OCI-LY3 (cell line): Measurements from ENCODE around the gene OR10H4.
"Not testable (repeated sequence)": the region's sequence is repeated elsewhere in the genome, so short reads cannot be mapped to it uniquely, and the experiment has no call there.

Source experiments
- H2AFZ ChIP-seq: fragments of 200-600, 300-600 bp; shearing (Covaris generic); 2 replicates; pipeline ENCODE4 v1.6.0; 2014; ENCODE audit warnings: antibody characterized with exemption, low read depth, low read length
- H3K27ac ChIP-seq: fragments of 200-600, 300-600 bp; sonication (generic); 2 replicates; pipeline ENCODE4 v1.5.1; 2014; ENCODE audit warnings: mild to moderate bottlenecking, low read length, moderate library complexity, mixed read lengths
- H3K27me3 ChIP-seq: fragments of 200-600, 300-600 bp; sonication (generic); 2 replicates; pipeline ENCODE4 v1.6.1; 2014; ENCODE audit warnings: low read depth, low read length, mixed read lengths
- H3K36me3 ChIP-seq: fragments of 200-600, 300-600 bp; sonication (generic); replicated peaks from 2 replicates; pipeline ENCODE3; 2014; ENCODE audit warnings: low read depth, low read length, mixed read lengths
- H3K4me1 ChIP-seq: fragments of 300-600, 200-600 bp; sonication (generic); 2 replicates; pipeline ENCODE4 v1.6.1; 2014; ENCODE audit warnings: low read length, mixed read lengths
- H3K4me2 ChIP-seq: fragments of 200-600, 300-600 bp; sonication (generic); 2 replicates; pipeline ENCODE4 v1.6.1; 2014; ENCODE audit warnings: low read length, mixed read lengths
- H3K4me3 ChIP-seq: fragments of 300-600, 200-600 bp; sonication (generic); 2 replicates; pipeline ENCODE4 v1.5.1; 2014; ENCODE audit warnings: antibody characterized with exemption, mild to moderate bottlenecking, low read length, moderate library complexity
- H3K79me2 ChIP-seq: fragments of 300-600, 200-600 bp; shearing (Covaris generic); 2 replicates; pipeline ENCODE4 v1.6.1; 2014; ENCODE audit warnings: mild to moderate bottlenecking, low read length, mixed read lengths
- H3K9ac ChIP-seq: fragments of 300-600, 200-600 bp; shearing (Covaris generic); 2 replicates; pipeline ENCODE4 v1.6.0; 2014; ENCODE audit warnings: mild to moderate bottlenecking, low read length, moderate library complexity
- H3K9me3 ChIP-seq: fragments of 200-600, 300-600 bp; shearing (Covaris generic); 2 replicates; pipeline ENCODE4 v1.6.1; 2014; ENCODE audit warnings: low read length, mixed read lengths; ENCODE audit not compliant: insufficient read depth
- H4K20me1 ChIP-seq: fragments of 200-600, 300-600 bp; sonication (generic); 2 replicates; pipeline ENCODE4 v1.6.1; 2016; ENCODE audit warnings: low read length, mixed read lengths; ENCODE audit not compliant: insufficient read depth
- CTCF ChIP-seq: fragments of 200-600, 300-600 bp; sonication (generic); IDR thresholded peaks from 2 replicates; pipeline ENCODE4 v1.5.1; 2014; ENCODE audit warnings: antibody characterized with exemption, low read length, low read depth
- EZH2phosphoT487 ChIP-seq: fragments of 200-600 bp; shearing (Covaris generic); IDR thresholded peaks from 2 replicates; pipeline ENCODE4 v1.6.1; 2018; ENCODE audit warnings: antibody characterized with exemption, mixed run types, low read depth

The OR10H4 gene

GRCh38 chr19:15926484-15926883 lies 22.3 kb upstream of the OR10H4 start:
- no peak for TF ChIP-seq EZH2phosphoT487
- no peak for TF ChIP-seq CTCF
- Histone ChIP-seq H2AFZ (no peak overlapping the region), H3K9me3 (0 out of 2 replicates have a peak, but pooled peaks cover 5% of the 10 kb centered on the region), H3K4me2 (no peak overlapping the region), H3K4me1 (no peaks in the 10 kb centered on the region), H3K9ac (no peak overlapping the region), H3K27ac (no peak overlapping the region), H3K36me3 (no peaks in the 10 kb centered on the region), H3K27me3 (peaks cover 18% of the 10 kb centered on the region), H4K20me1 (no peaks in the 10 kb centered on the region; the same call in 1 of the 2 replicates), H3K79me2 (no peaks in the 10 kb centered on the region), H3K4me3 (no peak overlapping the region)

- H3K4me2 ChIP-seq = no peak overlapping the region
- H4K20me1 ChIP-seq = no peaks in the 10 kb centered on the region; the same call in 1 of the 2 replicates
- H3K4me1 ChIP-seq = no peaks in the 10 kb centered on the region
- H3K9ac ChIP-seq = no peak overlapping the region
- TF ChIP-seq CTCF = no peak
- no peak for TF ChIP-seq EZH2phosphoT487
- H3K27me3 ChIP-seq = peaks cover 18% of the 10 kb centered on the region
- no peaks in the 10 kb centered on the region for H3K79me2 ChIP-seq
- H3K4me3 ChIP-seq = no peak overlapping the region
- H3K9me3 ChIP-seq = 0 out of 2 replicates have a peak, but pooled peaks cover 5% of the 10 kb centered on the region
- H3K27ac ChIP-seq = no peak overlapping the region
- no peak overlapping the region for H2AFZ ChIP-seq
- H3K36me3 ChIP-seq = no peaks in the 10 kb centered on the region
Measured at GRCh38 chr19:15928321-15928720, 20.5 kb upstream of the OR10H4 start.

GRCh38 chr19:15933761-15934331 lies 15.0 kb upstream of the OR10H4 start:
- H2AFZ ChIP-seq, H3K27ac ChIP-seq, H4K20me1 ChIP-seq, H3K36me3 ChIP-seq, H3K4me1 ChIP-seq, H3K27me3 ChIP-seq, H3K9ac ChIP-seq, H3K79me2 ChIP-seq, H3K9me3 ChIP-seq, H3K4me2 ChIP-seq, H3K4me3 ChIP-seq: not testable (repeated sequence)

GRCh38 chr19:15934332-15935078 lies 14.3 kb upstream of the OR10H4 start, which contains the start of gene CYP4F11:
CYP4F11 (minus strand) TSS chr19:15934529; CDS start chr19:15934408, 121 bp downstream.
- H4K20me1 ChIP-seq = no peaks in the 10 kb centered on the region
- H3K79me2 ChIP-seq = no peaks in the 10 kb centered on the region
- no peak for TF ChIP-seq CTCF
- no peak for TF ChIP-seq EZH2phosphoT487
- no peaks in the 10 kb centered on the region for H3K27me3 ChIP-seq
- H2AFZ ChIP-seq = no peak within 1 kb of the TSS
- no peak within 1 kb of the TSS for H3K4me2 ChIP-seq
- 0 out of 2 replicates have a peak, but pooled peaks cover 5% of the 10 kb centered on the region for H3K9me3 ChIP-seq
- H3K4me3 ChIP-seq = no peak within 1 kb of the TSS
- no peak within 1 kb of the TSS for H3K9ac ChIP-seq
- H3K27ac ChIP-seq = no peak within 1 kb of the TSS
- no peaks in the 10 kb centered on the region for H3K36me3 ChIP-seq
- no peaks in the 10 kb centered on the region for H3K4me1 ChIP-seq
